HG02970 (cell line): ENCODE measurements around the gene SIVA1.

Source experiments
- ATAC-seq: cut with Tn5 transposase; IDR thresholded peaks from one replicate; pipeline ENCODE4 v1.9.1; 2021; ENCODE audit warnings: mild to moderate bottlenecking, moderate library complexity, moderate number of reproducible peaks; ENCODE audit not compliant: unreplicated experiment, low FRiP score

SIVA1 gene

DNA sequence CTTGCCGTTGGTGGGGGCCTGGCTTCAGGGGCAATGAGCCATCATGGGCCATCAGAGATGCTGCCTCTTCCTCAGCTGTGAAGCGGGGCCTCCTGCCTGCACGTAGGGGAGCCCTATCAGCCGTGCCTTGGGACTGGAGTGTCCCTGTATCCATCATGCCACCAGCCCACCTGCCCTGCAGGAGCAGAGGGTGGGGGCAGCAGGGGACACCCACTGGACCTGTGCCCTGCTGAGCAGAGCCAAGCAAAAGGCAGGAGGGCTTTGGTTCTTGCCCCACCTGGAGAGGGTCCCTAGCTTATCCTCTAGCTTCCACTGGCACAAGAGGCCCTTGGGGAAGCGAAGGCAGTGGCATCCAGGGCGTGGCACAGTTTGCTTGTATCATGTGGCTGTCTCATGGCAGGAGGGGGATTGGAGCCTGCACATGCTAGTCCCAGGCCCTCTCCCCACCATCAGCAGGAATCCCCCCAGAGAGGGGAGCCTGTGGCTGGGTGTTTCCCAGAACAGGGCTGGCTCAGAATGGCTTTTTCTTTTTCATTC lies 18.8 kb upstream of the SIVA1 start:
- ATAC-seq: no peak

DNA sequence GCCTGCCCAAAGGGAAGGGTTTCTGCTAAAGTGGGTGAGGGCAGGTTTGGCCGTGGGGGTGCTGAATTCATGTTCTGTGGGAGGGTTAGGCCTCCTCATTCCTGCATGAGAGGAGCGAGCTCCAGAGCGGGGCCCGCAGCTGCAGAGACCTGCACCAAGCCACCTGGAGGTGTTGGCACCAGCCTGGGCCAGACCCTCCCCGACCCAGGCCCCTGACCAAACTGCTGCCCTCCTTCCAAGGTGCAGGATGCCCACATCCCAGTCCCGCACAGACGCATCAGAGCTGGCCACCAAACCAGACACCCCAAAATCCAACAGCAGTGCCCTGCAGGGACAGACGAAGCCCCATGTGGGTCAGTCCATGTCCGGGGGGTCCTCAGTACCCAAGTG lies 18.4 kb upstream of the SIVA1 start:
- ATAC-seq: no peak

GRCh38 chr14:104734991-104735779 lies 17.8 kb upstream of the SIVA1 start:
- no peak for ATAC-seq

DNA sequence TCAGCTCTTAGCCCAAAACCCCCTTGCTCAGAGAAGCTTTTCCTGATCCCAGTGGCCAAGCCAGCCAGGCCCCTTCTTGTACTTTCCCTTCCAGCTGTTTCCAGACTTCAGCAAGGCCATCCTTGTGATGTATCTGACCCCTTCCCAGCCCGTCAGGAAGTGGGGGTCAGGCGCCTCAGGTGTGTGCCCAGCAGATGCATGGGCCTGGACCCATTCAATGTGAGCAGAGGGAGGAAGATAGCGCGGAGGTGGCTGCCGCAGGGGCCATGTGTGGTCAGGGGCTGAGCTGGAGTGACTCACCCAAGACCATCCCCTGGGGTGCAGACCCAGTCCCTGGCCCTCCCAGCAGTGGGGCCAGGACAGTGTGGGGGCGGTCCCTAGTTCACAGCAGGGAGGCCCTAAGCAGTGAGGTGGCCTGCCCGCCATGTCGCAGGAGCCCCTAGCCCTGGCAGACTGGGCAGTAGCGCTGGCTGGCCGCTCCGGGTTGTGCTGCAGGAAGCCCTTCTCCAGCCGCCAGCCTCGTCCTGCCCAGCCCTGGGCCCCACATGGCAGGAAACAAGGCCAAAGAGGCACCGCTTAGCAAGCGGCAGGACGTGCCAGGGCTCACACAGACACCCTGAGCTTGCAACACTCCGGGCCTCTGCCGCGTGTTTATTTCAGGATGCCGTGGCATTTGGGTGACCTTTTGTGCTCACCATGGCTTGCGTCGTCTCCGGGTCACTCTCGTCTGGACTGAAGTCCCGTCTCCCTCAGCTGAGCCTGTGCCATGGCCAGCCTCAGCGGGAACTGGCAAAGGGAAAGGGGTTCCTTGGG lies 16.9 kb upstream of the SIVA1 start:
- no peak for ATAC-seq

DNA sequence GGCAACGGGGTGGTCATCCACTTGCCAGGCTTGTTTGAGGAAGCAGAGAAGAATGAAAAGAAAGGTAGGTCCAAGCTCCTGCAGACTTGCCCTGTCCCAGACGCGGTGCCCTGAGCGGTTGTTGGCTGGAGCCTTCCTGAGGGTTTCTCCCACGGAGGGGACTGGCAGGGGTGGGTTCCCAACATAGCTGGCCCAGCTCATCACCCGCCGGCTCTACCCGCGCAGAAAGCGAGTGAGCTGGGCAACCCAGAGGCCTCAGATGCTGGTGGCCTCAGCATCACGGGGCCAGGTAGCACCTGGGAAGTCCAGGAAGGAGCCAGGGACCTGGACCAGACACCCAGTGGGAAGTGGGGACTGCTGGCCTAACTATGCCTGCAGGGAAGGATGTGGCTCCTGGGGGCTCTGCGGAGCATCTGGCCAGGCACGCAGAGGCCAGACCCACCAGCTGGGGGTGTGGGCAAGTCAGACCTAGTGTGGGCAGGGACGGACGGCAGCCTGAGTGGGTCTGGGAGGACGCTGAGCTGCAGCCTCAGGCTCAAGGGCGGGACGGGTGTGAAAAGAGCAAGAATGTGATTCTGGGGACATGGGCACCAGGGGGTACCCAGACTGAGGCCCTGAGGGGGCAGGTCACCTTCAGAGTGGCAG lies 14.4 kb upstream of the SIVA1 start:
- no peak for ATAC-seq

DNA sequence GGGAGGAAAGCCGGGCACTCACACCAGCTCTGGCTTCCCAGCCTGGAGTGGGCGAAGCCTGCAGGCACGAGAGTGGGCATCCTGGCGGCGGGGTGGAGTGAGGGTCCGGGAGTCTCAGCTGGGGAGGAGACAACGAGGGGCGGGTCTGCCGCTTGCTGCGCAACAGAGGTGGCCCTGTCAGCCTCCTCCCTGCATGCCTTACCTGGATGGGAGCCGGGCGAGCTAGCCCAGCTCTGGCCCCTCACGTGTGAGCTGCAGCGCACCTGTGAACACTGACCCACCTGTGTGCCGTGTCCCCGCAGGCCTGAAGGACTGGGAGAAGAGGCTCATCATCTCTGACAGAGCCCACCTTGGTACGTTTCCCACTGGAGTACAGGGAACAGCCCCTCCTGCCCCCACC lies 13.9 kb upstream of the SIVA1 start:
- ATAC-seq: no peak

- no peak for ATAC-seq
Measured at GRCh38 chr14:104739546-104740516, 13.1 kb upstream of the SIVA1 start.

DNA sequence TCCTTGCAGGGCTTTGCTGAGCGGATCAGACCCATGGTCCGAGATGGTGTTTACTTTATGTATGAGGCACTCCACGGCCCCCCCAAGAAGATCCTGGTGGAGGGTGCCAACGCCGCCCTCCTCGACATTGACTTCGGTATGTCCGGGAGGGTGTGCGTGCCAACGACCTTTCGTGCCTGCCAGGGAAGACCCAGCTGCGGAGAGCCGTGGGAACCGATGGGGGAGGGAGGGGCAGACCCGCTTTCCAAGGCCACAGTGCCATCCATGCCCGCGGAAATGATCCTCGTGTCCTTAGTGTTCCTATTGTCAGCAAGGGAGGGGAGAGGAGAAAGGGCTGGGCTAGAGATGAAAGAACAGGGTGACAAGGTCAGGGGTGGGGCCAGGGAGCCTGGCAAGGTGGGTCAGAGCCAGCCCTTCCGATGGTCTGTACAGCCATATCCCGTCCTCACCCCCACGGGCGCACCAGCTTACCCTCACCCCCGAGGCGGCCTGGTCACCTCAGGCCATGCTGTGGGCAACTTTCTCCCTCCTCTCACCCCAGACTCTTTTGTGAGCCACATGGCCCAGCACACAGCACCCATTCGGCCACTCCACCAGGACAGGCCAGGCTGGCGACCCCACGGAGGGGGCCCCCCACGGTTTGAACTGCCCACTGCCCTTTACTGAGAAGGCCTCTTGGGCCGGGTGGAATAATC lies 11.7 kb upstream of the SIVA1 start:
- ATAC-seq: no peak

- no peak for ATAC-seq
Measured at GRCh38 chr14:104741803-104742251, 11.1 kb upstream of the SIVA1 start.

- no peak for ATAC-seq
Measured at GRCh38 chr14:104742586-104743455, 10.1 kb upstream of the SIVA1 start.

- no peak for ATAC-seq
Measured at GRCh38 chr14:104743461-104744380, 9.2 kb upstream of the SIVA1 start.

GRCh38 chr14:104744484-104744883 lies 8.5 kb upstream of the SIVA1 start:
- ATAC-seq: no peak

- ATAC-seq: no peak
Measured at GRCh38 chr14:104745431-104745830, 7.5 kb upstream of the SIVA1 start.

DNA sequence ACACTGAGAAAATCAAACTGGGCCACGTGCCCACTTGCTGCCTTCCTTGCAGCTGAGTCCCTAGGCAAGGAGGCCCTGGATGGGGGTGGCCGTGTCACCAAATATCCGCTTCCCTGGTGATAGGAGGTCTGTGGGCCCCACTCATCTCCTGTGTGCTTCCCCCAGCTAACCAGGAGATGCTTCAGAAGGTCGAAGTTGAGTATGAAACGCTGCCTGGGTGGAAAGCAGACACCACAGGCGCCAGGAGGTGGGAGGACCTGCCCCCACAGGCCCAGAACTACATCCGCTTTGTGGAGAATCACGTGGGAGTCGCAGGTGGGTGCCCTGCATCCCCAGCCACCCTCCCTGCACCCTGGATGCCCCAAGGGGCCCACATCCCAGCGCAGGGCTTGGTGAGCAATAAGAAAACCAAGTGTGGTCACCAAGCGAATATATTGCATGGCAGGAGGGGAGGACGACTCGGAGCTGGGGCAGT lies 6.8 kb upstream of the SIVA1 start:
- no peak for ATAC-seq

DNA sequence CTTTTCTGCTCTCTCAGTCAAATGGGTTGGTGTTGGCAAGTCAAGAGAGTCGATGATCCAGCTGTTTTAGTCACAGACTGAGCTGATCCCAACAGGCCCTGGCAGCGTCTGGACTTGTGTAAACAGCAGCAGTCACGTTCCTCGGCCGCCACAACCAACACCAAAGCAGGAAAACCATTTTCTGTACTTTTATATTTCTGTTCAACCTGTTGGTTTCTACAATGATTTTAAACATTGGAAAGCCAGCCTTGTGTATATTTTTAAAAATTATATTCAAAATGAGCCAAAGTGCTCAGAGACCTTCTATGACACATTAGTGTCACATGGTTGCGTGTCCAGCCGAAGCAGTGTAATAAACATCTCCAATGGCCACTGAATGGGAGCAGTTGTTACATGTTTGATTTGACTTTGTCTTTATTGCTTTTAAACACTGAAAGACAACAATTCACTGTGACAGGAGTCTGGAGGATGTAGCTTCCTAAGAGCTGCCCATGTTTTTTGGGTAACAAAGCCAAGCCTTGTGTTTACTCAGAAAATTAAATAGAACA lies 5.9 kb upstream of the SIVA1 start:
- no peak for ATAC-seq

DNA sequence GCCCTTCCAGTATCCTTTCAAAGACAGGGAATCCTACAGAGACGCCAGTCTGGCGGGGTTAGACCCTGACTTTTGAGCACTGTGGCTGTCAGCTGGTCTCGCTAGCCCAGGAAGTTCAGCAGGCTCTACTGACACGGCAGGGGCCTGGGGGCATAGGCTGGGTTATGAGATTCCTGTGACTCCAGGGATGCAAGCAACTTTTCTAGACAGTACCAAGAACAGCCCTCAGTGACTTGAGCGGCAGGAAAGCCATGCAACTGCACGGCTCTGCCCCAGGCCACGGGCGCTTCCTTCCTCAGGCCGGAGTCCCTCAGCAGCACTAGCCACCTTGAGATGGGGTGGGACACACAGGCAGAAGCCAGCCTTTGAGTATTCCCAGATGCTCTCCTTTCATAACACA lies 5.1 kb upstream of the SIVA1 start:
- no peak for ATAC-seq

- no peak for ATAC-seq
Measured at GRCh38 chr14:104749111-104749649, 3.8 kb upstream of the SIVA1 start.
